Colonic mucosa (tissue), 4 donors: ENCODE measurements around the gene PITPNB. TPM values are rescaled to one million over a fixed set of nuclear protein-coding genes. Genes with fewer than 3 reads are reported as not detected.

ENCODE experiments used
- DNase-seq: peaks from one replicate; pipeline ENCODE4 v3.0.0-alpha.2; 2020
- H3K27ac ChIP-seq: fragments of 200-600 bp; one replicate; pipeline ENCODE4 v1.8.0; 2021
- H3K27me3 ChIP-seq: fragments of 200-600 bp; one replicate; pipeline ENCODE4 v1.8.0; 2021
- H3K36me3 ChIP-seq: fragments of 200-600 bp; one replicate; pipeline ENCODE4 v1.8.0; 2021
- H3K4me1 ChIP-seq: fragments of 200-600 bp; one replicate; pipeline ENCODE4 v1.8.0; 2021; ENCODE audit warnings: mild to moderate bottlenecking
- H3K4me3 ChIP-seq: fragments of 200-600 bp; one replicate; pipeline ENCODE4 v1.8.0; 2021
- H3K9ac ChIP-seq, 2 donors: one replicate each; pipeline ENCODE4 v1.7.0; 2013; ENCODE audit warnings: control low read depth in 2 of 2, low read depth in 2 of 2, low read length in 2 of 2
- H3K9me3 ChIP-seq: fragments of 200-600 bp; one replicate; pipeline ENCODE4 v1.8.0; 2021
- intact Hi-C: fragments of 100-400 bp; cut with DNase I; formaldehyde crosslinking; loops from one replicate; pipeline ENCODE4 v1.14.1; 2022
- total RNA-seq, 2 donors: library from RNA; stranded (reverse); fragmentation: NEBNext Ultra II Directional in 1 of 2; extraction: Animal tissue kit (Norgen Biotek cat#: 25700) in 1 of 2; gene quantifications; one replicate each; pipeline ENCODE4 v1.2.1, GENCODE V29; 2021
- TF ChIP-seq, protein P1 (sequence below): fragments of 200-600 bp; IDR thresholded peaks from one replicate; pipeline ENCODE4 v1.8.0; 2022; ENCODE audit warnings: antibody characterized with exemption, mild to moderate bottlenecking
- donor health status: healthy.
- donor health status: DM: no; HTN: no; CAD: no.
- donor health status: DM: no; HTN: no; CAD: no.

Gene PITPNB
- total RNA-seq, 2 donors from 2014 or later = 40.0 to 51.6 TPM

GRCh38 chr22:27933186-27933983 lies 14.3 kb upstream of the PITPNB start:
- Histone ChIP-seq H3K36me3 (no peaks in the 10 kb centered on the region), H3K4me1 (no peaks in the 10 kb centered on the region), H3K4me3 (no peak overlapping the region), H3K27me3 (no peaks in the 10 kb centered on the region), H3K27ac (no peak overlapping the region), H3K9me3 (no peaks in the 10 kb centered on the region), H3K9ac (no peak overlapping the region)
- TF ChIP-seq, protein P1, sequence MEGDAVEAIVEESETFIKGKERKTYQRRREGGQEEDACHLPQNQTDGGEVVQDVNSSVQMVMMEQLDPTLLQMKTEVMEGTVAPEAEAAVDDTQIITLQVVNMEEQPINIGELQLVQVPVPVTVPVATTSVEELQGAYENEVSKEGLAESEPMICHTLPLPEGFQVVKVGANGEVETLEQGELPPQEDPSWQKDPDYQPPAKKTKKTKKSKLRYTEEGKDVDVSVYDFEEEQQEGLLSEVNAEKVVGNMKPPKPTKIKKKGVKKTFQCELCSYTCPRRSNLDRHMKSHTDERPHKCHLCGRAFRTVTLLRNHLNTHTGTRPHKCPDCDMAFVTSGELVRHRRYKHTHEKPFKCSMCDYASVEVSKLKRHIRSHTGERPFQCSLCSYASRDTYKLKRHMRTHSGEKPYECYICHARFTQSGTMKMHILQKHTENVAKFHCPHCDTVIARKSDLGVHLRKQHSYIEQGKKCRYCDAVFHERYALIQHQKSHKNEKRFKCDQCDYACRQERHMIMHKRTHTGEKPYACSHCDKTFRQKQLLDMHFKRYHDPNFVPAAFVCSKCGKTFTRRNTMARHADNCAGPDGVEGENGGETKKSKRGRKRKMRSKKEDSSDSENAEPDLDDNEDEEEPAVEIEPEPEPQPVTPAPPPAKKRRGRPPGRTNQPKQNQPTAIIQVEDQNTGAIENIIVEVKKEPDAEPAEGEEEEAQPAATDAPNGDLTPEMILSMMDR = no peak
- intact Hi-C loops = no loop called here
- DNase-seq = no peak

- Histone ChIP-seq H3K4me1 (no peaks in the 10 kb centered on the region), H3K9me3 (no peaks in the 10 kb centered on the region), H3K27me3 (no peaks in the 10 kb centered on the region), H3K27ac (no peak overlapping the region), H3K4me3 (no peak overlapping the region), H3K9ac (no peak overlapping the region), H3K36me3 (no peaks in the 10 kb centered on the region)
- intact Hi-C loops = no loop called here
- no peak for DNase-seq
- TF ChIP-seq, protein P1 = no peak
These were observed 11.4 kb upstream of the PITPNB start for GRCh38 chr22:27930331-27931060.

GRCh38 chr22:27927608-27928007 lies 8.6 kb upstream of the PITPNB start:
- TF ChIP-seq, protein P1 = no peak
- H3K27me3 ChIP-seq = no peaks in the 10 kb centered on the region
- no peak overlapping the region for H3K9ac ChIP-seq
- no peaks in the 10 kb centered on the region for H3K36me3 ChIP-seq
- intact Hi-C loops = no loop called here
- no peak for DNase-seq
- no peak overlapping the region for H3K27ac ChIP-seq
- no peaks in the 10 kb centered on the region for H3K9me3 ChIP-seq
- no peaks in the 10 kb centered on the region for H3K4me1 ChIP-seq
- no peak overlapping the region for H3K4me3 ChIP-seq

GRCh38 chr22:27925331-27925730 lies 6.3 kb upstream of the PITPNB start:
- no peak for DNase-seq
- H3K9ac ChIP-seq = no peak overlapping the region
- no peak overlapping the region for H3K27ac ChIP-seq
- H3K27me3 ChIP-seq = no peaks in the 10 kb centered on the region
- no peaks in the 10 kb centered on the region for H3K4me1 ChIP-seq
- H3K9me3 ChIP-seq = no peaks in the 10 kb centered on the region
- no peak overlapping the region for H3K4me3 ChIP-seq
- TF ChIP-seq, protein P1 = no peak
- intact Hi-C loops = no loop called here
- no peaks in the 10 kb centered on the region for H3K36me3 ChIP-seq

DNA sequence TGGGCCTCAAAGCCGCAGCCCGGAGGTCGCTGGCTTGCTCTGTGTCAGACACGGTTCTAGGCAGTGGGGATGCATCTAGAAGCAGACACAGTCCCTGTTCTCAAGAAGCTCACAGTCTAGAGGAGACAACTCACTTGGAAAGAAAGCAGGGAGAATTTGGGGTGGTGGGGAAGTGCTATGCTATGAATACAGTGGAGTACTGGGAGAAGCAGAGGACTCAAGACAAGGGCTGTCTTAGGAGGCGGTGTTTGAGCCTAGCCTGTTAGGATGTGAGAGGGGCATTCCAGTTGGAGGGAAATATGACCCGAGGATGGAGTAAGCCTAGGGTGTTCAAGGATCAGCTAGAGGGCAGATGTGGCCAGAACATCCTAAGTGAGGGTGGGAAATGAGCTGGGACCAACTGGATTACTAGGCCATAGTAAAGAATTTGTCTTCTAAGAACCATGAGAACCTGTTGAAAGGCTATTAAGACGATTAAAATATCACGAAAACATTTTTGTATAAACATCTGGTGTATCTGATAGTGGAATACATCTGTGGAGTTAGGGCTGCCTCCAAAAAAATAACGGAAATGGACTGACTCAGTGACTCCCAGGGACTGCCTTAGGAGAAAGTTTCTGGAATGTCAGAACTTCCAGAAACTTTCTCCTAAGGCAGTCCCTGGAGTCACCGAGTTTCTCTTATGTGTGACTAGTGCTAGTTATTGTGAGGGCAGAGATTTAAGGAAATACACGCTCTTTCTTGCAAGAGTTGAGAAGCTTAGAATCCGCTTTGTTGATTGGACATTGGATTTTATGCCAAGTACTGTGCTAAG lies 1.1 kb upstream of the PITPNB start:
- Histone ChIP-seq H3K36me3 (no peaks in the 10 kb centered on the region), H3K9ac (peak overlapping the region; percentile 79 to 89), H3K4me3 (peak overlapping the region; percentile 87), H3K4me1 (peaks cover 25% of the 10 kb centered on the region), H3K9me3 (no peaks in the 10 kb centered on the region), H3K27ac (peak overlapping the region; percentile 92), H3K27me3 (no peaks in the 10 kb centered on the region)
- peak; percentile 36 for DNase-seq
- TF ChIP-seq, protein P1 = no peak
- intact Hi-C loops = no loop called here
